ENCODE measurements around the gene AP2B1.

DNA sequence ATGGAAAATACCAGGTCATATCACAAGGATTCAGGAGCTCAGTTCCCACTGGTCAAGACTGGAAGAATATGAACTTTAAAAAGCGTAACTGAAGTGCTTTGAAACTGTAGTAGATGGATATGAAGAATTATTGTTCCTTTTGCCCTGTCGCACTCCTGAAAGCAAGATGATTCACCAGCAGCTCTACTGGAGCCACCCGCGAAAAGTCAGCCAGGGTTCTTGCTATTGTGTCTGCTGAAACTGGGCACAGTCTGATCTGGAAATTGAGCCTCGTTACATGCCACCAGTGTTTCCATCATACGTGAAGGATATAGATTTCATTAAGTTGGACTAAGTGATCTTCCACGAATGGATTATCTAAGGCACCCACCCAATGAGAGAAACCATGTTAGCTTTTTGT lies 16.6 kb downstream of the AP2B1 start:
- TF ChIP-seq FOXK2 (conservative IDR thresholded peaks at IDR 0.05 in 1 of 2, IDR thresholded peaks at IDR 0.05 in 1 of 2; ENCODE audit: low read depth in 2 of 2) (no peak), HDGF (IDR thresholded peaks at IDR 0.05) (no peak), KLF6 (CRISPR knock-in tag; IDR thresholded peaks at IDR 0.05; ENCODE audit: borderline replicate concordance) (no peak), SIRT6 (IDR thresholded peaks at IDR 0.05; ENCODE audit: low read depth, low read length) (no peak), ZNF639 (CRISPR knock-in tag; conservative IDR thresholded peaks at IDR 0.05 in 1 of 2, IDR thresholded peaks at IDR 0.05 in 1 of 2) (no peak)

All from K562 (cell line).